ENCODE measurements around the gene IQSEC1.

Gene IQSEC1

GRCh38 chr3:12962292-12962691 lies 110.9 kb downstream of the IQSEC1 start:
- H3K36me3 Mint-ChIP-seq (ENCODE audit: low read depth) = peaks cover 9% of the 10 kb centered on the region
- no peak for DNase-seq (ENCODE audit: low spot score)
- H3K4me3 Mint-ChIP-seq = no peak overlapping the region
- H3K27me3 Mint-ChIP-seq (ENCODE audit: low read depth) = no peaks in the 10 kb centered on the region
- H3K9me3 Mint-ChIP-seq = no peaks in the 10 kb centered on the region
- no peak overlapping the region for H3K27ac Mint-ChIP-seq
- H3K4me1 Mint-ChIP-seq (ENCODE audit: low read depth) = peaks cover 59% of the 10 kb centered on the region

GRCh38 chr3:12961697-12962036 lies 111.6 kb downstream of the IQSEC1 start:
- Mint-ChIP-seq H3K9me3 (no peaks in the 10 kb centered on the region), H3K36me3 (ENCODE audit: low read depth) (peaks cover 9% of the 10 kb centered on the region), H3K4me3 (no peak overlapping the region), H3K27ac (no peak overlapping the region), H3K4me1 (ENCODE audit: low read depth) (peaks cover 56% of the 10 kb centered on the region), H3K27me3 (ENCODE audit: low read depth) (no peaks in the 10 kb centered on the region)
- DNase-seq (ENCODE audit: low spot score) = no peak

- peaks cover 9% of the 10 kb centered on the region for H3K36me3 Mint-ChIP-seq (ENCODE audit: low read depth)
- H3K4me3 Mint-ChIP-seq = no peak overlapping the region
- DNase-seq (ENCODE audit: low spot score) = no peak
- H3K27me3 Mint-ChIP-seq (ENCODE audit: low read depth) = no peaks in the 10 kb centered on the region
- peaks cover 54% of the 10 kb centered on the region for H3K4me1 Mint-ChIP-seq (ENCODE audit: low read depth)
- no peaks in the 10 kb centered on the region for H3K9me3 Mint-ChIP-seq
- no peak overlapping the region for H3K27ac Mint-ChIP-seq
Observed at GRCh38 chr3:12961007-12961696, 112.1 kb downstream of the IQSEC1 start.

GRCh38 chr3:12960497-12960896 lies 112.7 kb downstream of the IQSEC1 start:
- no peaks in the 10 kb centered on the region for H3K27me3 Mint-ChIP-seq (ENCODE audit: low read depth)
- H3K27ac Mint-ChIP-seq = no peak overlapping the region
- no peak overlapping the region for H3K4me3 Mint-ChIP-seq
- peaks cover 50% of the 10 kb centered on the region for H3K4me1 Mint-ChIP-seq (ENCODE audit: low read depth)
- peaks cover 9% of the 10 kb centered on the region for H3K36me3 Mint-ChIP-seq (ENCODE audit: low read depth)
- H3K9me3 Mint-ChIP-seq = no peaks in the 10 kb centered on the region
- no peak for DNase-seq (ENCODE audit: low spot score)

GRCh38 chr3:12959838-12960378 lies 113.3 kb downstream of the IQSEC1 start:
- H3K4me3 Mint-ChIP-seq = no peak overlapping the region
- peaks cover 9% of the 10 kb centered on the region for H3K36me3 Mint-ChIP-seq (ENCODE audit: low read depth)
- no peak for DNase-seq (ENCODE audit: low spot score)

DNA sequence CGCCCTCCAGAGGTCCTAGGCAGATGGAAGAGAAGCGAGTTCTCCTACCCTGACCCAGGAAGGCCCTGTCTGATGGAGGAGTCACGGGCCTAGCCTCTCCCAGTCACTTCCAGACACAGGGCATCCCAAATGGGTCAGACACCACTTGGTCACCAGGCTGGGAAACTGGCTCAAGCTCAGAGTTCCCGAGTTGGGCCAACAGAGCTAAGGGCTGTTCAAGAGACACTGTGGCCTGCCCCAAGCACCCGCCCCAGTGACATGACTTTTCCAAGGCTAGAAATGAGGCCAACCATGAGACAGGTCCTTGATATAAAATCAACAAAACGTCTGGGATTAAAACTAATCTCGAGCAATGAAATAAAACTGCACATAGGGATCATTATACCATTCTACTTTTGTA lies 113.8 kb downstream of the IQSEC1 start:
- peaks cover 9% of the 10 kb centered on the region for H3K36me3 Mint-ChIP-seq (ENCODE audit: low read depth)
- H3K9me3 Mint-ChIP-seq = no peaks in the 10 kb centered on the region
- H3K4me3 Mint-ChIP-seq = no peak overlapping the region
- no peak for DNase-seq (ENCODE audit: low spot score)
- H3K4me1 Mint-ChIP-seq (ENCODE audit: low read depth) = peaks cover 42% of the 10 kb centered on the region
- H3K27me3 Mint-ChIP-seq (ENCODE audit: low read depth) = no peaks in the 10 kb centered on the region
- no peak overlapping the region for H3K27ac Mint-ChIP-seq

More at GRCh38 chr3:12959838-12960378, 113.3 kb downstream of the IQSEC1 start:
- H3K4me1 Mint-ChIP-seq (ENCODE audit: low read depth) = peaks cover 46% of the 10 kb centered on the region
- no peak overlapping the region for H3K27ac Mint-ChIP-seq
- H3K27me3 Mint-ChIP-seq (ENCODE audit: low read depth) = no peaks in the 10 kb centered on the region
- no peaks in the 10 kb centered on the region for H3K9me3 Mint-ChIP-seq

DNA sequence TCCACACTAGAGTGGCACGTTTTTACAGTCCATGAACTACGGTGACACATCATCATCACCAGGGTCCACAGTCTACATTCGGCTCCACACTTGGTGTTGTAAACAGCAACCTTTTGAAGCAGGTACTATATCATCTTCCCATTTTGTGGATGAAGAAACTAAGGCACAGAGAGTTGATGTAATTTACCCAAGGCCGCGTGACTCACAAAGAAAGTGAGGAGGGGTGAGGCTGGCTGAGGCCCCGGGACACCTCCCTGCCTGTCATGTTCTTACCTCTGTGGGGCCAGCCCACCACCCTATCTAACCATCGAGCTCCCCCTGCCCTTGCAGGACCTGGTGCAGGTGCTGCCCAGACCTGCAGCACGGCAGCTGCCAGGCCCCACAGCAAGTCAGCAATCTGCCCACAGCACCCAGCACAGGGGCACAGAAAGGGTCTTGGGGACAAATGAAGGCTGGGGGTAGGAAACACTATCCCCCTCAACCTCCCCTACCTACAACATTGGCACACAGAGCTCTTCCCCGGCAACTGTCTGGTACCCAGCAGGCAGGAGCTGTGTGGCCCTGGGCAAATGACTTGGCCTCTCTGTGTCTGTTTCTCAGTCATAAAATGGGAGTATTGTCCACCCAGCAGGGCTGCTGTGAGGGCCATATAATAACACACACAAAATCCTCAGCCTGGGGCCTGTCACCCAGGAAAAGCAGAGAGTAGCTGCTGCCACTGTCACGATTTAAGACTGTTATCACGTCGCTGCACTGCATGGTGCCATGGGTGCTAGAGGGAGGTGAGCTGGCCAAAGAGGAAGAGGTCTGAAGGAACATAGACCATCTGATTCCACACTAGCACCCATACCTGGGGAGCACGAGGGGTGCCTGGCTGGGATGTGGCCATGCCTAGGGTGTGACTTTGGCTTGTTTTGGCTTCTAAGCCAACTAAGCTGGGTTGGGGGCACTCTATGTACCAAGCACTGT lies 115.1 kb downstream of the IQSEC1 start:
- Mint-ChIP-seq H3K27ac (no peak overlapping the region), H3K27me3 (ENCODE audit: low read depth) (no peaks in the 10 kb centered on the region), H3K4me1 (ENCODE audit: low read depth) (peaks cover 29% of the 10 kb centered on the region), H3K36me3 (ENCODE audit: low read depth) (peaks cover 12% of the 10 kb centered on the region), H3K4me3 (no peak overlapping the region), H3K9me3 (no peaks in the 10 kb centered on the region)
- no peak for DNase-seq (ENCODE audit: low spot score)

DNA sequence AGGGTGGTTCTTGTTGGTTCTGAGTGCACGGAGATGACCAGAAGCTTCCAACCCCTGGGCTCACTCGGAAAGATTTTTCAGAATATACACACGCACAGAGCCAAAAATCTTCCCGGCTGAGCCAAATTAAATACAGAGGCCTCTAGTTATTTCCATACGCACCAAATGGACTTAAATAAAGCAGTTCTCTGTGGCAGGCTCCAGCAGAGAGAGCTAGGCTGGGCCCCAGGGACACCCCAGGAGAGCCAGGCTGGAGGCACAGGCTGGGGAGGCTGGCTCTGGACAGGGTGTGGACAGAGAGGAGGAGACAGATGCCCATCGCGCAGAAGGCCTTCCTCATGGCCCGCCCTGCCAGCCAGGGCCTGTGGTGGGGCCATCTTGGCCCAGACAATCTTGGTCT lies 115.9 kb downstream of the IQSEC1 start:
- Mint-ChIP-seq H3K27me3 (ENCODE audit: low read depth) (no peaks in the 10 kb centered on the region), H3K27ac (no peak overlapping the region), H3K4me1 (ENCODE audit: low read depth) (peaks cover 24% of the 10 kb centered on the region)

GRCh38 chr3:12956316-12956660 lies 116.9 kb downstream of the IQSEC1 start:
- no peaks in the 10 kb centered on the region for H3K27me3 Mint-ChIP-seq (ENCODE audit: low read depth)
- H3K4me3 Mint-ChIP-seq = no peak overlapping the region
- H3K36me3 Mint-ChIP-seq (ENCODE audit: low read depth) = peaks cover 8% of the 10 kb centered on the region
- no peak overlapping the region for H3K27ac Mint-ChIP-seq
- H3K4me1 Mint-ChIP-seq (ENCODE audit: low read depth) = peaks cover 18% of the 10 kb centered on the region
- DNase-seq (ENCODE audit: low spot score) = no peak
- H3K9me3 Mint-ChIP-seq = no peaks in the 10 kb centered on the region

More for the DNA sequence above, 115.9 kb downstream of the IQSEC1 start:
- peaks cover 12% of the 10 kb centered on the region for H3K36me3 Mint-ChIP-seq (ENCODE audit: low read depth)
- H3K9me3 Mint-ChIP-seq = no peaks in the 10 kb centered on the region
- no peak overlapping the region for H3K4me3 Mint-ChIP-seq
- no peak for DNase-seq (ENCODE audit: low spot score)

DNA sequence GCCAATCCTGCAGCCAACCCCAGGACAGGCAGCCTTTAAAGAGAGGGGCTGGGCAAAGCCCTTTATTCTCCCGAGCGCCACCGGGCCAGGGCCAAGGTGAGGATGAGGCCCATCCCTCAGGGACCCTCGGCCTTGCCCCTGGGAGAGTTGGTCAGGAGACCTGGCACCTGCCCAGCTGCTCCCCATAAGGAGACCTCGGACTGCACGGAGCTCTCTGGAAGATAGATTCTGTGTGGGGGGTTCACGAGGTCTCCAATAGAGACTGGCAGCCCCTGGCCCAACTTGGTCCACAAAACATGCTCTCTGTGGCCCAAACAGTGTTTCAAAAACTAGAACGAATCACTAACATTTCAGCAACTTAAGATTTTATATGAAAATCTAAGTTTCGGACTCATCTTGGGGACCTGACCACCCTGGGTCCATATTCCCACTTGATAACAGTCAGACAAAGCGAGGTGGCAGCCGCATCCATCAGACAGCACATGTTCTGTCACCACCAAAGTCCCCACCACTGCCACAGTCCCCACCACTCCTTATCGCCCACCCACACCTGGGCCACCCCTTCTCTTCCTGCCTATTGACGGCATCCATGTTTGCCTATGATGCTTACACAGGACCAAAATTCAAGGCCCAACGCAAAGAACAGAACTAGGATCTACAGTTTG lies 117.4 kb downstream of the IQSEC1 start:
- Mint-ChIP-seq H3K4me1 (ENCODE audit: low read depth) (peaks cover 16% of the 10 kb centered on the region), H3K27ac (no peak overlapping the region), H3K9me3 (no peaks in the 10 kb centered on the region), H3K36me3 (ENCODE audit: low read depth) (peaks cover 8% of the 10 kb centered on the region), H3K27me3 (ENCODE audit: low read depth) (no peaks in the 10 kb centered on the region), H3K4me3 (no peak overlapping the region)
- DNase-seq (ENCODE audit: low spot score) = no peak

DNA sequence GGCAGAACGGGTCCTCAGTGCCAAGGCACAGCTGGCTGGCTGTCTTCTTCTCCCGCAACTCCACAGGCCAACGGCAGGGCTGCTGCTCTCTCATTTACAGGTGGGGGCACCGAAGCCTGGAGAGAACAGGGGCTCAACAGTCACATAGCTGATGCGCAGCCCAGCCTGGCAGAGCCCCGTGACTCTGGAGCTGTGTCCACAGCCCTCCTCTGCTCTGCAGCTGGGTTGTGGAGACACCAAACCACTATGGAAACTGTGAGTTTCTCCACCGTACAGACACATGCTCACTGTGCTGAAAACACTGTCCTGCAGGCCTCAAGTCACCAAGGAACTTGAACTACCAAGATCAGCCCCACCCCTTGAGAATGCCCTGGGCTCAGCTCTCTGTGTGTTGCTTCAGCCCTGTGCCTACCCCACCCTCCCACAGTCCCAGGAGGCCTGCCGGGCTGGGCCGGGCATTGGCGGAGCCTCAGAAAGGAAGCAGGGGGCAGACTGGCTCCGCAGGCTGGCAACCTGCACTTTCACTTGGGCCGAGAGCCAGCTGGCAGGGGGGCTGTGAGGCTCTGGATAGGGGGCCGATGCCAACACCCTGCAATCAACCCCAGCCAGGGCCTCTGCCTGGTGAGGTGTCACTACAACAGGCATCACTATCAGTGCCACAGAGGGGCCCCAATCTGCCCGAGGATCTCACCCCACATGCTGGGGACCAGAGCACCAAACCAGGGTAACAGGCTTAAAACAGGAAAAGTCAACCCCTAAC lies 118.2 kb downstream of the IQSEC1 start:
- Mint-ChIP-seq H3K36me3 (ENCODE audit: low read depth) (peaks cover 7% of the 10 kb centered on the region), H3K27me3 (ENCODE audit: low read depth) (no peaks in the 10 kb centered on the region), H3K4me1 (ENCODE audit: low read depth) (peaks cover 13% of the 10 kb centered on the region), H3K9me3 (no peaks in the 10 kb centered on the region), H3K4me3 (no peak overlapping the region), H3K27ac (no peak overlapping the region)
- peak; percentile 12 for DNase-seq (ENCODE audit: low spot score)

DNA sequence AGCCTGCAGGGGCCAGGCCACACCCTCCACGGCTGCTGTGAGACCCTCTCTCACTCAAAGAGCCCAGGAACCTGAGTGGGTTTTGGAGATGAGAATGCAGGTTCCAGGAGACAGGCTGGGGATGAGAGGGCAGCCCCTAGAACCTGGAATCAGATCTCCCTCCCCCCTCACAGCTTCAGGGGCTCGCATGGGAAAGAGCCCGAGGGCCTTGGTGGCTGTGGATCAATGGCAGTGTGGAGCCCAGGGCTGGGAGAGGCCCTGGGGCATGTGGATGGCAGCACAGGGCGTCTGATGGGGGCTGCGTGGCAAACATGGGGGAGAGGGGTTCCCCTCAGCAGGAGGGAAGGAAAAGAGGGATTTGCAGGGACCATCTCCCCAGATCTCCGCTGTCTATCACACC lies 119.0 kb downstream of the IQSEC1 start:
- Mint-ChIP-seq H3K27me3 (ENCODE audit: low read depth) (no peaks in the 10 kb centered on the region), H3K4me3 (no peak overlapping the region), H3K27ac (no peak overlapping the region), H3K4me1 (ENCODE audit: low read depth) (peaks cover 19% of the 10 kb centered on the region), H3K9me3 (no peaks in the 10 kb centered on the region), H3K36me3 (ENCODE audit: low read depth) (peaks cover 7% of the 10 kb centered on the region)
- no peak for DNase-seq (ENCODE audit: low spot score)

DNA sequence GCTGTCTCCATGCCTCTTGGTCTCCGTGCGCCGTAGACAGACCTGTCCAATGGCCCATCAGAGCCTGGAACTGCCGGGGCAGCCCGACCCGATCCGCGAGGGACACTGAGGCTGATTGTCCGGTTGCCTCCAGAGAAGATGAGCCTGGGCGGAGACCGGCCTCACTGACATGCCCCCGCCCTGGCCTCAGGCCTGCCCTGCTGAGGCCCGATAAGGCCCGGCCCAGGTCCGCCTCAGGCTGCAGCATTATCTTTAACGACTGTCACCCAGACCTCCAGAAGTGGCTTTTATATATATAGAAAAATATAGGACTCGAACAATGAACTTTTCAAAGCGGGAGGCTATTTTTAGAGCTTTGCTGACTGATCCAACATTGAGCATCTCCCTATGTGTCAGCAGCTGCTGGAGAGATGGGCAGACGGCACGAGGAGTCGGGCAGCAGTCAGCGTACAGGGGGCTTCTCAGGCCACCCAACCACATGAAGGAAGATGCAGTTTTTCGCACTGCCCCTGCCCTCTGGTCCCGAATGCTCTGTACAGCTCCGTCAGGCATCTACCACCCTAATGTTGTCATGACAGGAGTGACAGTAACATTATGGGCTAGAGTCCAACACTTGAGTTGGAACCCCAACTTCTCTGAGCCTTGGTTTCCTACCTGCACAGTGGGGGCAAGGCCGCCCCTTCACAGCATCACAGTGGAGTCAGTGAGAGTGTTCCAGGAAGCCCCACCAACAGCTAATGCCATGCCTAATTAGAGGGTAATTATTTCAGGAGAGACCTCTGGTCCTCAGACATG lies 119.8 kb downstream of the IQSEC1 start:
- Mint-ChIP-seq H3K4me1 (ENCODE audit: low read depth) (peaks cover 22% of the 10 kb centered on the region), H3K4me3 (no peak overlapping the region), H3K9me3 (no peaks in the 10 kb centered on the region), H3K27ac (no peak overlapping the region), H3K36me3 (ENCODE audit: low read depth) (peaks cover 4% of the 10 kb centered on the region), H3K27me3 (ENCODE audit: low read depth) (no peaks in the 10 kb centered on the region)
- no peak for DNase-seq (ENCODE audit: low spot score)
